Stimulated activated CD4-positive, alpha-beta T cell treated with anti-CD3 and anti-CD28 coated beads, Interleukin-1b, Interleukin-23, amount 100 ng/mL, for 48 hours (primary cell): ENCODE measurements around the gene TFPT.
"Not testable (repeated sequence)": the region's sequence is repeated elsewhere in the genome, so short reads cannot be mapped to it uniquely, and the experiment has no call there.

Experiments
- DNase-seq: peaks from one replicate; pipeline ENCODE4 v3.0.0-alpha.2; 2020

TFPT gene

GRCh38 chr19:54114340-54115108, 933 bp downstream of the TFPT start:
- peak; percentile 56 for DNase-seq

DNA sequence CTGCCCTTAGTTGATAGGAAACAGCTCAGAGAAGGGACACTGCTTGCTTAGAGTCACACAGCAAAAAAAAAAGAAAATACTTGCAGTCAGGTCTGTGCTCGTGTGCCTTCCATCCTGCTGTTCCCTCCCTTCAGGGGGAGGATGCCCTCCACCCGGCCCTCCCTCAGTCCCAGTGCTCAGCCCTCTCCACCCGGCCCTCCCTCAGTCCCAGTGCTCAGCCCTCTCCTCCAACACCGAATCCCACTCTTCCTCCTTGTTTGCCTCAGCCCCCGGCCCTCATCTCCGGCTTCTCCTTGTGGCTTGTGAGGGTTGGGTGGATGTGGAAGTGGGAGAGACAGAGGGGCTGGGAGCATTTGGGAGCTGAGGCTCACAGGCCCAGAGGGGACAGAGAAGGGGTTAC, 5.8 kb downstream of the TFPT start:
- no peak for DNase-seq

DNA sequence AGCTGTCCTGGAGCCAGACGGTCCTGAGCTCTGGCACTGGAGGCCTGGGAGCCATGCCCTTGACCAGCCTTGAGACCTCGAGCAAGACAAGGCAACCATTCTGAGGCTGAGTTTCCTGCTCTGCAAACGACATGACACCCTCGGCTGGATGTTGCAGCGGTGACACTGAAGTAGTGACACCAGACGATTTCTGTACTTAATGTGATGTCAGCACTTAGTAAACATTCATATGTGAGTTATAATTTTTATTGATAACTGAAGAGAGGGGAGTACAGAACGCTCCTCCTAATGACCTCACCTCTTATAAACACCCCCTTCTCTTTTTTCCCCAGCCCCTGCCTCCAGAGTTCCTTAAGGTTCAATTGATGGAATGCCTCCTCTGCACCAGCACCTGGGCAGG, 7.0 kb downstream of the TFPT start:
- DNase-seq = no peak

- DNase-seq = no peak
Measured at GRCh38 chr19:54107876-54108490, 7.5 kb downstream of the TFPT start.

DNA sequence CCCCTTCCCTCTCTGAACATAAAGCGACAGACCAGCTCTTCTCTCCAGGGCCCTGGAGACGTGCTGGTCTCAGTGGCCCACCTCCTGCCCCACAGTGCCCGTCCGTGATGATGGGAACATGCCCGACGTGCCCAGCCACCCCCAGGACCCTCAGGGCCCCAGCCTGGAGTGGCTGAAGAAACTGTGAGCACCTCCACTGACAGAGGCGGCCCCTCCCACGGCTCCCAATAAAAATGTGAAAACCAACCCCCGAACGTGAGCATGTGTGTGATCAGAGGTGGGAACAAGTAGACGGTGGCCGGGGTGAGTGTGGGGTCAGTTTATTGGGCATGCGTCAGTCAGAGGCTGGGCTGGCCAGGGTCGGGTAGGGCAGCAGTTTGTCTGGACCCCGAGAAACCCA, 8.7 kb downstream of the TFPT start:
- DNase-seq = no peak

GRCh38 chr19:54105796-54106195, 9.7 kb downstream of the TFPT start:
- DNase-seq = no peak

DNA sequence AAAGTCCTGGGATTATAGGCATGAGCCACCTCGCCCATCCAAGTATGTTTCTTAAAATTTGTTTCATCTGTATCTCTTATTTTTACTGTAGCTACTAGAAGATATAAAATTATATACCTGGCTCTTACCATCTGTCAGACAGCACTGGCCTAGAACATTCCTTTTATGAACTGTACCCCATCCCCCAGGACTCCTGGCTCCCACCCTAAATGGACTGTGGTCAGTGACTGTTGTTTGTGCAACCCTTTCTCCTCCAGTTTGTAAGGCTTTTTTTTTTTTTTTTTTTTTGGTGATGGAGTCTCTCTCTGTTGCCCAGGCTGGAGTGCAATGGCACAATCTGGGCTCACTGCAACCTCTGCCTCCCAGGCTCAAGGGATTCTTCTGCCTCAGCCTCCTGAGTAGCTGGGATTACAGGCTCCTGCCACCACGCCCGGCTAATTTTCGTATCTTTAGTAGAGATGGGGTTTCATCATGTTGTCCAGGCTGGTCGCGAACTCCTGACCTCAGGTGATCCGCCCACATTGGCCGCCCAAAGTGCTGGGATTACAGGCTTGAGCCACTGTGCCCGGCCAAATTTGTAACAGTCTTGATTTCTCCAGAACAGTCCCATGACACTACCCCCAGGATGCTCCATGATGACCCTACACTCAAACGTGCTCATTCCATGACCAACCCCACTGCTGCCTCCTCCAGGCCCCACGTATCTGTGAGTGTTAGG, 10.3 kb downstream of the TFPT start:
- DNase-seq = no peak

GRCh38 chr19:54102421-54103169, 12.9 kb downstream of the TFPT start, which contains the start of gene NDUFA3:
Gene NDUFA3, plus strand, starts transcription at chr19:54102855. Its CDS starts 24 bp downstream, at chr19:54102879.
- peak; percentile 98 for DNase-seq

GRCh38 chr19:54100561-54100960, 14.9 kb downstream of the TFPT start, which contains the start of gene OSCAR:
Gene OSCAR, minus strand, starts transcription at chr19:54100803. Its CDS starts 11 bp downstream, at chr19:54100792.
- no peak for DNase-seq

DNA sequence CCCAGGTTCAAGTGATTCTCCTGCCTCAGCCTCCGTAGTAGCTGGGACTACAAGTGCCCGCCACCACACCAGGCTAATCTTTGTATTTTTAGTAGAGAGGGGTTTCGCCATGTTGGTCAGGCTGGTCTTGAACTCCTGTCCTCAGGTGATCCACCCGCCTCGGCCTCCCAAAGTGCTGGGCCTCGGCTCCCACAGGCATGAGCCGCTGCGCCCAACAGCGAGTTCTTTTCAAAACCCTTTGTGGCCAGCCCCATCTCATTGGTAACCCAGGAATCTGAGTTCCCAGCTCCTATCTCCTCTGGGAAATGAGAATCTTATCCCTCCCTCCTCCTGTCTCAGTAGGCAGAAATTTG, 15.6 kb downstream of the TFPT start:
- DNase-seq = not testable (repeated sequence)

DNA sequence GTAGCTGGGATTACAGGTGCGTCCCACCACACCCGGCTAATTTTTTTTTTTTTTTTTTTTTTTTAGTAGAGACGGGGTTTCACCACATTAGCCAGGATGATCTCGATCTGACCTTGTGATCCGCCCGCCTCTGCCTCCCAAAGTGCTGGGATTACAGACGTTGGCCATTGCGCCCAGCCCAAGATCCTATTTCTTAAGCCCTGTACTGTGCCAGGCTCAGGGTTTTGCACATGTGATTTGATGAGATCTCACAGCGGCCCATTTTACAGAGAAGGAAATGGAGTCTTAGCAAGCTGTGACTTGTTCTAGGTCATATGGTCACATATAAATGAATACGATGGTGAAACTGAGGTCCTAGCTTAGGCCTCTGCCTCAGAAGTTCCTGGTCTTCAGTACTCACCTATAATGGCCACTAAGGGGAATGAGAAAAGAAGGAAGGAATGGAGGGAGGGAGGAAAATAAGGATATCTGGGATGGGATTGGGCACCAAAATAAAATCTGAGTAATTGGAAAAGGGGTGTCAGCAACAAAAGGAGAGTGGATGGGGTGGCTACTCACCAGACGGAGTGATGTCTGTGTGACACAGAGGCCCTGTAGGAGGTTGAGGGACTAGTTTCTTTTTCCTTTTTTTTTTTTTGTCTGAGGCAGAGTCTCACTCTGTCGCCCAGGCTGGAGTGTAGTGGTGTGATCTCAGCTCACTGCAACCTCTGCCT, 16.1 kb downstream of the TFPT start:
- DNase-seq = no peak

DNA sequence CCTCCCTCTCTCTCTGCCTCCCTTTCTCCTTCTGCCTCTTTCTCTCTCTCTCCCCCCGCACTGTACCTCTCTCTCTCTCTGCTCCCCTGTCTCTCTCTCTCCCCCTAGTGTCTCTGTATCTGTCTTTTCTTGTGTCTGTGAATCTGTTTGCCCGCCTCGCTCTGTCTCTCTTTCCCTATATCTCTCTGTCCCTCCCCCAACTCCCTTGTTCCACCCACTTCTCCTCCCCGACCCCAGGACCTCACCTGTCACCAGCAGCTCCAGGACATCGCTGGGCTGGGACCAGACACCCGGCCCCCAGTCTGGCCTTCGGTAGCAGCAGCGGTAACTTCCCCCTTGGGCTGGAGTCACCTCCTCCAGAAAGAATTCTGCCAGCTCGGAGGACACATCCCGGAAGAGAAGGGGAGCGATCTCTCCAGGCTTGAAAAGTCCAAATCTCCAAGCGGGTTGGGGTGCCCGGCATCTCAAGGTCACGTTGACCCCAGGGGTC, 18.8 kb downstream of the TFPT start:
- no peak for DNase-seq

- peak; percentile 48 for DNase-seq
Measured at GRCh38 chr19:54095859-54096616, 19.4 kb downstream of the TFPT start.

GRCh38 chr19:54095136-54095858, 20.2 kb downstream of the TFPT start:
- no peak for DNase-seq

- no peak for DNase-seq
Measured at GRCh38 chr19:54094426-54095000, 20.9 kb downstream of the TFPT start.

- no peak for DNase-seq
Measured at GRCh38 chr19:54084410-54084809, 31.0 kb downstream of the TFPT start.

- no peak for DNase-seq
Measured at GRCh38 chr19:54081032-54081431, 34.4 kb downstream of the TFPT start, which contains the start of gene TARM1. Gene TARM1, minus strand, starts transcription at chr19:54081365. Its CDS starts 25 bp downstream, at chr19:54081340.

GRCh38 chr19:54077334-54077733, 38.1 kb downstream of the TFPT start:
- no peak for DNase-seq

DNA sequence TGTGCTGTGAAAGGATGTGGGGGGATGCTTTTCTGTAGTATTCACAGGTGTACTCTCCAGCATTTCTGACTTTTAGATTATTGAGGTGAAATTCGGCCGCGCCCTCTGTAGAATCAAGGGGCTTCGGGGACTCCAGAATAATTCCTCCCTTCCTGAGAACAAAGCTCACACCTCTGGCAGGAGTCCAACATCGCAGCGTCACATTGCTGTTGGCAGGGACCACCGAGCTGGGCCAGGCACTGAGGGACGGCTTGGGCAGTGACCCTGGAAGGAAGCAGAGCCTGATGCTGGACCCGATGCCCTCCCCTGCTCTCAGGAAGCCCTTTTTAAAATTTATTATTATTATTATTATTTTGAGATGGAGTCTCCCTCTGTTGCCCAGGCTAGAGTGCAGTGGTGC, 40.6 kb downstream of the TFPT start:
- no peak for DNase-seq

- DNase-seq = no peak
Measured at GRCh38 chr19:54073829-54074228, 41.6 kb downstream of the TFPT start.
